SW 1271 (cell line): ENCODE measurements around the gene ARL10.
A peak's percentile ranks its signal among the peaks of the same experiment; 100 is the strongest.

ENCODE experiments used
- DNase-seq, 2 experiments: peaks; one replicate each; lab custom pipeline; 2025; lab: John Stamatoyannopoulos, UW

ARL10 gene

DNA sequence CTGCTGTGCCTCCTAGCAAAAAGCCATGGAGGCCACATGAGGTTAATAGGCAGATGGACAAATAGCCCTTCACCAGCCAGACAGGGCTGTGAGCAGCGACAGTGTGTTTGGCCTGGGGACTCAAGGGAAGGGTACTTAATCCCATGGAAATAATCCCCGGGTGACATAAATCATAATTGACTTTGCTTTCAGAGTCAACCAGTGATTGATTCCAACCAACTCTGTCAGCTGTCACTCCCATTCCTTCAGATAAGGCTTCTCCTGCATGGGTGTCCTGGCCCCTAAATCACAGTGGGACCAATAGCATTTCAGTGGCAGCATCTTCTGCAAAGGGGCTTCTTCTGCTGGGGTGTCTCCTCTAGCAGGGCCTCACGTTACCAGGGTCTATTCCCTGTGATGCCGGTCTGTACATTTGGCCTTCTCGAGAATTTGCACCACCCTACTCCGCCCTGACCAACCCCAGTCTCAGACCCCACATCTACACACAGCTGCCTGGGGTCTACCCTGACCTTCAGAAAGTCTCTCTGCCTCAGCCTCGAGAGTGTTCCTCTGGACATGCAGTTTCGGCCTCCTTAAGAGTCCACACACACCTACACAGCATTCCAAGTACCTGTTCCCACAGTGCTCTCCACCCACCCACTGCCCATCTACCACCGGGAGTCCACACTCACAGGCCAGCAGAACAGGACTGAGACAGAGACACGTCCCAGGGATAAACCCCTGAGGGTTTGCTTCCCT, 47.4 kb downstream of the ARL10 start:
- no peak for DNase-seq

DNA sequence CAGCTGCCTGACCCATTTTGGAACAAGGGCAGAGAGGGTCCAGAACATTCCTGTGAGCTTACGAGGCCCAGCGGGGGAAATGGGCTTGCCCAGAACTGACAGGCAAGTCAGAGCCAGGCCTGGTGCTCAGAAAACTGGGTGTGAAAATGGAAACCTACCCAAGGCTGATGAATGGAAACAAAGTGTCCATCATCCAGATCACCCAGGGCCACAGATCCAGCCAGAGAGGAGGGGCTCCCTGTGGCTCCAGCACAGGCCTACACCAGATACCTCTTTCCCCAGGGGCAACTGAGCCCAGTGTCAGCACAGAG, 47.9 kb downstream of the ARL10 start:
- DNase-seq, result no peak

GRCh38 chr5:176413709-176414191, 48.5 kb downstream of the ARL10 start:
- no peak for DNase-seq

- no peak for DNase-seq
These were observed 49.4 kb downstream of the ARL10 start for GRCh38 chr5:176414704-176415103.

DNA sequence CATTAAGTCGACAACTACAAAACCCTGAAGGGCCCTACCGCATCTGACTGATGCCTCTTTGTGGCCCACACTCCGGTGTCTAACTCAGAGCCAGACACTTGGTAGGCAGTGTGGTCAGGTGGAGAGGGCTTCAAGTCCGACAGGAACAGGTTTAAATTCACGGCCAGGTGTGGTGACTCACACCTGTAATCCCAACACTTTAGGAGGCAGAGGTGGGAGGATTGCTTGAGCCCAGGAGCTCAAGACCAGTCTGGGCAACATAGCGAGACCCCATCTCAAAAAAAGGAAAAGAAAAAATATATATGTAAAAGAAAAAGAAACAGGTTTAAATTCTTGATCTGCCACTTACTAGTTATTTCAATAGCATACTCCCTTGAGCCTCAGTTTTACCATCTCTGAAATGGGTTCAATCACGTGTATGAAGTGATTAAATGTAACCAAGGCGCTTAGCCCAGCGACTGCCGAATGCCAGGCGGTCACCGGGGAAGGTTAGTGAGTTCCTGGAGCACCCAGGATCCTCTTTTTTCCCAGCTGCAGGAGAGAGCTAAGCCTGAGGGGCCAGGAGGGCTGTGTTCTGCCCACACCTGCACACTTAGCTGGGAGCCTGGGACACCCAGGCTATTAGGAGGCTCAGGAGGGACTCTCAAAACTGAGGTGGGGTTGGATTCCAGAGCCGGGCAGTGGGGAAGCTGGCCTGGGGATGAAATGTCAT, 50.1 kb downstream of the ARL10 start:
- DNase-seq, result no peak

GRCh38 chr5:176415952-176416924, 51.0 kb downstream of the ARL10 start, which contains the start of gene CLTB:
Gene CLTB (minus strand): TSS chr5:176416539. CDS start chr5:176416363, 176 bp downstream.
- DNase-seq, result peak; percentile 75 to 89

DNA sequence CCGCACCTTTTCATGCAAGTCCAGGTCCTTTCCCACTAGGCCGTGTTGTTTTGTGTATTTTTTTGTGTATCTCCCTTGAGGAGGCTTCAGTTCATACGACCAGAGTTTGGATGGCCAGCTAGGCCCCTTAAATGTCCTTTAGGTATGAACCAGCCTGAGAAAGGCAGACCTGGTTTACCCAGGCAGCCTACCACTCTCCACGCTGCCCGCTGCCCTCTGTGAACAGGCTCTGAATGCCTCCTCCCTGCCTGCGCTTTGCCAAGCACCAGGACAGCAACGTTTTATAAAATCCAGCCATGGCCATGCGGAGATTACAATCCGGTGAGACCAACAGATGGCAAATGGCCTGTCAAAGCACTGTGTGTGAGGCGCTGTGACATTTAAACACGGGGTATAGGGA, 51.7 kb downstream of the ARL10 start:
- no peak for DNase-seq

DNA sequence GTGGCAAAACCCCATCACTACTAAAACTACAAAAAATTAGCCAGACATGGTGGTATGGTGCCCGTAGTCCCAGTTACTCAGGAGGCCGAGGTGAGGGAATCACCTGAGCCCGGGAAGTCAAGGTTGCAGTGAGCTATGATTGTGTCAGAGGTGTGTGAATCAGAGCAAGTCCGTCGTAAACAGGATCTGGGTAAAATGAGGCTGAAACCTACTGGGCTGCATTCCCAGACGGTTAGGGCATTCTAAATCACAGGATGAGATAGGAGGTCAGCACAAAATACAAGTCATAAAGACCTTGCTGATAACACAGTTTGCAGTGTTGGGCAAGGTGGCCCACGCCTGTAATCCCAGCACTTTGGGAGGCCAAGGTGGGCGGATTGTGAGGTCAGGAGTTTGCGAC, 53.0 kb downstream of the ARL10 start:
- no peak for DNase-seq

DNA sequence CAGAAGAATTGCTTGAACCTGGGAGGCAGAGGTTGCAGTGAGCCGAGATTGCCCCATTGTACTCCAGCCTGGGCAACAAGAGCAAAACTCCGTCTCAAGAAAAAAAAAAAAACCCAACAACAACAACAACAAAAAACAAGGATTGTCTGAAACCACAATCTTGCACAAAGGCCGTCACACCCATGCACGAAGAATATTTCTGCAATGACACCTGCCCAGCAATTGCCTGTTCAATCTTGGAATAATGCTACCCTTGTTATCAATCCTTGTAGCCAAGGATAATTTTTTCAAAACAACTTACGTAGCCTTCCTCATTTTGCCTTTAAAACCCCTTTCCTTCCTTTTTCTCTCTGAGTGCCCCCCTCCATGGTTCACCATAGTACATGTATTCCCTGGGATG, 54.8 kb downstream of the ARL10 start:
- no peak for DNase-seq

- DNase-seq, result no peak
These were observed 55.8 kb downstream of the ARL10 start for GRCh38 chr5:176420972-176421544.

- no peak for DNase-seq
These were observed 58.9 kb downstream of the ARL10 start for GRCh38 chr5:176424181-176424580.

GRCh38 chr5:176425138-176425537, 59.9 kb downstream of the ARL10 start:
- no peak for DNase-seq

GRCh38 chr5:176425791-176426190, 60.5 kb downstream of the ARL10 start:
- no peak for DNase-seq

- no peak for DNase-seq
These were observed 61.6 kb downstream of the ARL10 start for GRCh38 chr5:176426876-176427275.

- DNase-seq, result peak in 1 of 2 experiments; percentile 44
These were observed 62.7 kb downstream of the ARL10 start for GRCh38 chr5:176427971-176428370.

- no peak for DNase-seq
These were observed 64.7 kb downstream of the ARL10 start for GRCh38 chr5:176429972-176430371.
